ENCODE results near the gene JPH4. TPM values are rescaled to one million over a fixed set of nuclear protein-coding genes. Genes with fewer than 3 reads are reported as not detected.
"Not testable (repeated sequence)": the region's sequence is repeated elsewhere in the genome, so short reads cannot be mapped to it uniquely, and the experiment has no call there.

Gene JPH4
- total RNA-seq, 2 experiments from 2014 or later, result not detected

GRCh38 chr14:23539248-23540140 is 39.1 kb downstream of the JPH4 start:
- Mint-ChIP-seq H3K27ac (no peak overlapping the region), H3K36me3 (no peaks in the 10 kb centered on the region)
- no peak for DNase-seq

GRCh38 chr14:23538785-23539184 is 39.8 kb downstream of the JPH4 start:
- H3K36me3 Mint-ChIP-seq, result no peaks in the 10 kb centered on the region
- DNase-seq (no peak), ATAC-seq (ENCODE audit: low read depth) (no peak)
- peaks cover 5% of the 10 kb centered on the region for H3K4me1 Mint-ChIP-seq
- POLR2A ChIA-PET, result no interaction called here
- H3K27me3 Mint-ChIP-seq, result peaks cover 8% of the 10 kb centered on the region
- H3K4me3 Mint-ChIP-seq, result no peak overlapping the region
- H3K9me3 Mint-ChIP-seq, result no peaks in the 10 kb centered on the region
- no peak overlapping the region for H3K27ac Mint-ChIP-seq

More at GRCh38 chr14:23539248-23540140, 39.1 kb downstream of the JPH4 start:
- H3K4me3 Mint-ChIP-seq, result no peak overlapping the region
- peaks cover 8% of the 10 kb centered on the region for H3K27me3 Mint-ChIP-seq
- POLR2A ChIA-PET, result no interaction called here
- peak; percentile 61 for ATAC-seq (ENCODE audit: low read depth)
- no peaks in the 10 kb centered on the region for H3K9me3 Mint-ChIP-seq
- peaks cover 5% of the 10 kb centered on the region for H3K4me1 Mint-ChIP-seq

- Mint-ChIP-seq H3K27me3 (peaks cover 8% of the 10 kb centered on the region), H3K4me1 (peaks cover 5% of the 10 kb centered on the region), H3K4me3 (no peak overlapping the region), H3K9me3 (no peaks in the 10 kb centered on the region), H3K27ac (no peak overlapping the region), H3K36me3 (no peaks in the 10 kb centered on the region)
- DNase-seq (no peak), ATAC-seq (ENCODE audit: low read depth) (no peak)
- POLR2A ChIA-PET, result no interaction called here
Measured at GRCh38 chr14:23538050-23538718, 40.4 kb downstream of the JPH4 start.

GRCh38 chr14:23537351-23538049 is 41.1 kb downstream of the JPH4 start:
- no peaks in the 10 kb centered on the region for H3K9me3 Mint-ChIP-seq
- POLR2A ChIA-PET, result no interaction called here

GRCh38 chr14:23536906-23537305 is 41.7 kb downstream of the JPH4 start:
- POLR2A ChIA-PET, result not testable (repeated sequence)

More at GRCh38 chr14:23537351-23538049, 41.1 kb downstream of the JPH4 start:
- Mint-ChIP-seq H3K4me1 (peaks cover 5% of the 10 kb centered on the region), H3K27me3 (peaks cover 8% of the 10 kb centered on the region), H3K27ac (no peak overlapping the region), H3K4me3 (no peak overlapping the region), H3K36me3 (no peaks in the 10 kb centered on the region)
- ATAC-seq (ENCODE audit: low read depth), result no peak
- DNase-seq, result no peak

GRCh38 chr14:23536494-23536893 is 42.1 kb downstream of the JPH4 start:
- peaks cover 5% of the 10 kb centered on the region for H3K27me3 Mint-ChIP-seq
- POLR2A ChIA-PET, result no interaction called here
- H3K27ac Mint-ChIP-seq, result no peak overlapping the region
- DNase-seq, result no peak
- no peaks in the 10 kb centered on the region for H3K36me3 Mint-ChIP-seq
- no peak overlapping the region for H3K4me3 Mint-ChIP-seq
- H3K4me1 Mint-ChIP-seq, result peaks cover 2% of the 10 kb centered on the region
- no peak for ATAC-seq (ENCODE audit: low read depth)
- no peaks in the 10 kb centered on the region for H3K9me3 Mint-ChIP-seq

More at GRCh38 chr14:23536906-23537305, 41.7 kb downstream of the JPH4 start:
- H3K9me3 Mint-ChIP-seq; H3K27me3 Mint-ChIP-seq; H3K4me1 Mint-ChIP-seq; H3K36me3 Mint-ChIP-seq; DNase-seq; H3K4me3 Mint-ChIP-seq; H3K27ac Mint-ChIP-seq; ATAC-seq (ENCODE audit: low read depth): not testable (repeated sequence)

GRCh38 chr14:23535943-23536342 is 42.6 kb downstream of the JPH4 start:
- POLR2A ChIA-PET, result no interaction called here
- H3K27ac Mint-ChIP-seq, result no peak overlapping the region
- ATAC-seq (ENCODE audit: low read depth) (no peak), DNase-seq (no peak)
- no peaks in the 10 kb centered on the region for H3K27me3 Mint-ChIP-seq
- no peaks in the 10 kb centered on the region for H3K9me3 Mint-ChIP-seq
- H3K36me3 Mint-ChIP-seq, result no peaks in the 10 kb centered on the region
- peaks cover 6% of the 10 kb centered on the region for H3K4me1 Mint-ChIP-seq
- no peak overlapping the region for H3K4me3 Mint-ChIP-seq

GRCh38 chr14:23533652-23534435 is 44.7 kb downstream of the JPH4 start:
- POLR2A ChIA-PET, result no interaction called here
- H3K27me3 Mint-ChIP-seq, result no peaks in the 10 kb centered on the region
- no peaks in the 10 kb centered on the region for H3K36me3 Mint-ChIP-seq
- no peak overlapping the region for H3K4me3 Mint-ChIP-seq
- no peak overlapping the region for H3K27ac Mint-ChIP-seq
- no peak for ATAC-seq (ENCODE audit: low read depth)
- H3K4me1 Mint-ChIP-seq, result peaks cover 14% of the 10 kb centered on the region
- no peaks in the 10 kb centered on the region for H3K9me3 Mint-ChIP-seq
- no peak for DNase-seq

- POLR2A ChIA-PET, result no interaction called here
- Mint-ChIP-seq H3K27me3 (no peaks in the 10 kb centered on the region), H3K36me3 (no peaks in the 10 kb centered on the region), H3K4me1 (peaks cover 12% of the 10 kb centered on the region), H3K27ac (no peak overlapping the region), H3K9me3 (no peaks in the 10 kb centered on the region), H3K4me3 (no peak overlapping the region)
- DNase-seq, result no peak
- no peak for ATAC-seq (ENCODE audit: low read depth)
Measured at GRCh38 chr14:23532658-23533057, 45.9 kb downstream of the JPH4 start.

GRCh38 chr14:23531391-23531790 is 47.2 kb downstream of the JPH4 start:
- POLR2A ChIA-PET, result no interaction called here
- DNase-seq, result no peak
- no peaks in the 10 kb centered on the region for H3K36me3 Mint-ChIP-seq
- peaks cover 12% of the 10 kb centered on the region for H3K4me1 Mint-ChIP-seq
- no peak overlapping the region for H3K4me3 Mint-ChIP-seq
- ATAC-seq (ENCODE audit: low read depth), result no peak
- H3K27me3 Mint-ChIP-seq, result no peaks in the 10 kb centered on the region
- no peak overlapping the region for H3K27ac Mint-ChIP-seq
- H3K9me3 Mint-ChIP-seq, result no peaks in the 10 kb centered on the region

- Mint-ChIP-seq H3K27me3 (no peaks in the 10 kb centered on the region), H3K9me3 (no peaks in the 10 kb centered on the region), H3K4me1 (peaks cover 12% of the 10 kb centered on the region), H3K36me3 (no peaks in the 10 kb centered on the region), H3K4me3 (no peak overlapping the region), H3K27ac (no peak overlapping the region)
- DNase-seq (no peak), ATAC-seq (ENCODE audit: low read depth) (no peak)
- POLR2A ChIA-PET, result no interaction called here
Measured at GRCh38 chr14:23530375-23531055, 48.1 kb downstream of the JPH4 start.

GRCh38 chr14:23529016-23529415 is 49.6 kb downstream of the JPH4 start:
- POLR2A ChIA-PET, result no interaction called here
- Mint-ChIP-seq H3K9me3 (no peaks in the 10 kb centered on the region), H3K4me3 (no peak overlapping the region), H3K27ac (no peak overlapping the region), H3K36me3 (no peaks in the 10 kb centered on the region), H3K4me1 (peaks cover 12% of the 10 kb centered on the region), H3K27me3 (no peaks in the 10 kb centered on the region)
- ATAC-seq (ENCODE audit: low read depth) (no peak), DNase-seq (no peak)

GRCh38 chr14:23528555-23528954 is 50.0 kb downstream of the JPH4 start:
- H3K4me3 Mint-ChIP-seq, result no peak overlapping the region
- no peak overlapping the region for H3K27ac Mint-ChIP-seq
- H3K4me1 Mint-ChIP-seq, result peaks cover 12% of the 10 kb centered on the region
- H3K9me3 Mint-ChIP-seq, result no peaks in the 10 kb centered on the region
- no peak for ATAC-seq (ENCODE audit: low read depth)
- no peaks in the 10 kb centered on the region for H3K36me3 Mint-ChIP-seq
- POLR2A ChIA-PET, result no interaction called here
- no peaks in the 10 kb centered on the region for H3K27me3 Mint-ChIP-seq
- DNase-seq, result no peak

Measured in activated naive CD8-positive, alpha-beta T cell treated with anti-CD3 and anti-CD28 coated beads, Interleukin-2, amount 10 ng/mL, durations not matched to agents 7 days and 5 days (primary cell).